ENCODE data around the gene RAD51B.

RAD51B gene

DNA sequence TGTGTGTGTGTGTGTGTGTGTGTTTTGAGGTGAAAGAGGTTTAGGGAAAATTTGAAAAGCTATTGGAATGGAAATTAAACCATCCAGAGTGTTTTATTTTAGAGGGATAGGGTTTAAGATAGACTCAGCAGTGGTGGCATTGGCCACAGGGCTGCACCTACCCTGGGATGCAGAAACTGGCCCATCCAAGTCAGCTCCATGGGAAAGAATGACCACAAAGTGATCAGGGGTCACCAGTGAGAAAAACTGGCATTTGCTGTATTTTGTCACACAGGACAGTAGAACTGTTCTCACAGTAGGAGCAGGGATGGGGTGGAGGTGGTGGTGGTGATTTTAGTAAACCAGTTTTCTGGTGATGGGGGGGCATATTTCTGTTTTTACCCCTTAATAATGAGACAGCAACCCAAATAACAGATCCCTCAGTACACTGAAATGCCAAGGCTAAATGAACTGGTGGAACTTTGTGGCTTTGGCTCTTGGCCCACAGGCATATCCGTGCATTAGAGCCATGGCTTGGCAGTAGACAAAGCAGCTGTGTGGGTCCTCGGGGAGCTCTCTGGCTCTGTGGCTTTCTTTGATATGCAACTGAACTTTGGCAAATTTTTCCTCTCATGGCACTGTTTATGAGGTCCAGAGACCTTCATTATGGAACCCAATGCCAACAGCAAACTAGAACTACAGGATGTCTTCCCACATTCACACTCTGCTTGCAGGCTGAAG, 625.0 kb downstream of the RAD51B start:
- DNase-seq (ENCODE audit: low read depth) = no peak

DNA sequence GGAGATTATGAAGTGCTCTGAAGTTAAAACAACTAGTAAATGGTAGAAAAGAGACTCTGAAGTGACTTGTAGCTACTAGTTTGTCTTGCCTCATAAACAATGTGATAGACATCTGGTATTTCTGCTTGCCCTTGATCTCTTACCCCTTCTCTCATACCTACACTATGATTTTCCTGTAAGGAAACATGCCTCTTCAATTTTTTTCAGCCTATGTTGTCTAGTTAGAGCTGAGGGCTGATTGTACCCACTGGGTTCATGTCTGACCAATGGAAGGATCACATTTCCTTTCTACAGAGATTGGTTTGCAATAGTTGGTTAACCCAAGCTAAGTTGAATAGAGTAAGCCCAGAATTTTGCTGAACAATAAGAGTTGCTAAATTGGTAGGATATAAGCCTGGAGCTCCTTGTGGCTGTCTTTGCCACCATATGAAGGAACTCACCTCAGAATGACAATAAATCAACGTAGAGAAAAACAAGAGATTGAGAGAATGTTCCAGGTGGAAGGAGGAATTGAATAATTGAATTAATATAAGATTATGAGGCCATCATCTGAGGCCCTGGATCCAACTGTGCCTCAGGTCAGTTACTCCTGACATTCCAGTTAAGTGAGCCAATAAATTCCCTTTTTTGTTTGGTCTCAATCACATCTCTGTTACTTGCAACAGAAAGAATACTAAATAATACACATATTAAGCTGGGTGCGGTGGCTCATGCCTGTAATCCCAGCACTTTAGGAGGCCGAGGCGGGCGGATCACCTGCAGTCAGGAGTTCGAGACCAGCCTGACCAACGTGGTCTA, 626.9 kb downstream of the RAD51B start:
- no peak for DNase-seq (ENCODE audit: low read depth)

DNA sequence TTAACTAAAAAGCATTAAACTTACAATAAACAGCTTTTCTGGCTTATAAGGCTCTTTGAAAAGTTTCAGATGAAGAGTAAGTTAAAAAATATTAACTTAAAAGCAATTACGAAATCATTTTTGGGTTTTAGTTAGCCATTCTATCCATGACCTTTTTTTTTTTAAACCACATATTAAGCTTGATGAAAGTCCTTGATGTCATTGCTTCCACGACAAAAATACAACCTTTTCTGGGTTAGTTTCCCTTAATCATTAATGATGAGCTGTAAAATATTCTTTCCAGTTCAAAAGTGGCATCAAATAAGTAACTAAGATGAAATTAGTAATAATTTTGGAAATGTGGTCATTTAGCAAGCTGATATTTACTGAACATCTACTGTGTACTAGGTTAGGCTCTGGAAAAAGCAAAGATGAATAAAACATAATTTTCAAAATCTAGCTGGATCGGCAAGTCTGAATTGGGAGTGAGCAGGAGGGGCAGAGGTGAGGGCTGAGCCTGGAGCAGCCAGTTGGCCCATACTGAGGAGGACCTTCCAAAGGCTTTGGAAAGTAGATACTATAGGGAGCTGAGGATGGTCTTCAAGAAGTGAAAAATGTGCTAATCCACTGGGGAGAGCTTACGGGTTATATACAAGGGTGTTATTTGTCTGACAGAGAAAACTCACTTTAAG, 628.1 kb downstream of the RAD51B start:
- no peak for DNase-seq (ENCODE audit: low read depth)

DNA sequence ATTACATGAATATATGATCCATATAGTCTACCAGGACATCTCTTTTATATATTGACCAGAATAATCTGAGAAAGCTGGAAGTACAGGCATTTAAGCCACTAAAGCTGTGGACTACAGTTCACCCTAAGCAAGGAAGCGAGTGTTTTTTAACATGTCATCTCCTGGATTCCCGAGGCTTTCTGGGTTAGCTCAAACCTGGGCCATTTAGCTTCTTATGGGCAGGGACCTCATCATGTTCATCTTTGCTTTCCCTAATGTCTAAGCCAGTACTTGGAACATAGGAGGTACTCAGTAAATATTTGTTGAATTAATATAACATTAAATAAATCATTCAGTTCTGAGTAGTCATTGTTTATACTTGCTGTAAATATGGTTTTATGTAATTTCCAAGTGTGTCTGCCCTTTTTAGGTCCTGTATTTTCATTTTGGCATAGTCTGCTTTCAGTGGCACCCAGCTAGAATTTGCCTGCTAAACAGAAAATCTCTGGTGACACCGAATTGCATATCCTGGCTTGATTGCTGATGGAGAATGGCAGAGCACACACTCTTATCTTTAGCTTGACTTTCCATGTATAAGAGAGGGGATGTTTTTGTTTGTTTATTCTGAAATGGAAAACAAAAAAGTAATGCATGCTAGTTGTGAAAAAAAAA, 628.8 kb downstream of the RAD51B start:
- no peak for DNase-seq (ENCODE audit: low read depth)

GRCh38 chr14:68449561-68450181, 630.1 kb downstream of the RAD51B start:
- DNase-seq (ENCODE audit: low read depth) = no peak

GRCh38 chr14:68450391-68451120, 631.0 kb downstream of the RAD51B start:
- no peak for DNase-seq (ENCODE audit: low read depth)

GRCh38 chr14:68451696-68452373, 632.3 kb downstream of the RAD51B start:
- no peak for DNase-seq (ENCODE audit: low read depth)

DNA sequence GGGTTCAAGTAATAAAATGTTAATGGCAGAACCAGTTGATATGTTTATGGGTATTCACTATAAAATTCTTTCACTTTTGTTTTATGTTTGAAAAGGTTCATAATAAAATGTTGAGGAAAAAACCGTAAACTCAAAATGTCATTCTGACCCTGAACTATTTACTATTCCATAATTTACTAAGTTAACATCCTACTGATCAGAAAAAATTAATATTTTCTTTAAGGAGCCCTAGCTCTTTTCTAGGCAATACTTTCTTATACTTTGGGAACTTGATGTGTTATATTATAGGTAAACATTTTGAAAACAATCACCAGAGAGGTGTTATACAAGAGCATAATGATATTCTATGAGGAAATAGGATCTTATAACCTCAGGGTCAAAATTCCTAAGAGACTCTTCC, 638.7 kb downstream of the RAD51B start:
- DNase-seq (ENCODE audit: low read depth) = no peak

DNA sequence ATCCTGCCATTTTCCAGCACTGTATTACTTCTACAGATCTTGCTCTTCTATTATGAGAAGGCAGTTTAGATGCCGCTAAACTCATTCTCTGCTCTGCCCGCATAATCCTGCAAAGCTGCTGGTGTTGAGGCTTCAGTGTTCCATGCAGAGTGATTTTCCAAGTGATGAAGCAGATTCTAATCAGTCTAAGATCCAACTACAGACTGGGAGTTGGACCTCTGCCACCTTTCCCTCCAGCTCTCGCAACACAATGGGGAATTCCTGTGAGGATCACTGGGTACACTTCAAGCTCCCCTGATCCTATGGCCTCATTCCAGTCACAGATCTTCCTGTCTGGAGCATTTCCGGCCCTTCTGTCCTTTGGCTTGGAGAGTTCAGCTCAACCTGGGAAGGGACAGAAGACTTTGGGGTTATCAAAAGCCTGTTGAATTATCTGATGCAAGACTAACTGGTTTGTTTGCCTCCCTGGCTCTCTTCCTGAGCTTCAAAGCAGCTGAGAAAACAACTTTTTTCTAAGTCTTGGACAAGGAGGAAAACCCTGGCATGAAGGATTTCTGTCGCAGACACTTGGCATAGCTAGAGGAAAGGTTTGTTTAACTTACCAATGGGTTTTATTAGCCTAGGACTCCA, 639.4 kb downstream of the RAD51B start:
- no peak for DNase-seq (ENCODE audit: low read depth)

- DNase-seq (ENCODE audit: low read depth) = no peak
Observed at GRCh38 chr14:68459480-68460136, 640.0 kb downstream of the RAD51B start.

DNA sequence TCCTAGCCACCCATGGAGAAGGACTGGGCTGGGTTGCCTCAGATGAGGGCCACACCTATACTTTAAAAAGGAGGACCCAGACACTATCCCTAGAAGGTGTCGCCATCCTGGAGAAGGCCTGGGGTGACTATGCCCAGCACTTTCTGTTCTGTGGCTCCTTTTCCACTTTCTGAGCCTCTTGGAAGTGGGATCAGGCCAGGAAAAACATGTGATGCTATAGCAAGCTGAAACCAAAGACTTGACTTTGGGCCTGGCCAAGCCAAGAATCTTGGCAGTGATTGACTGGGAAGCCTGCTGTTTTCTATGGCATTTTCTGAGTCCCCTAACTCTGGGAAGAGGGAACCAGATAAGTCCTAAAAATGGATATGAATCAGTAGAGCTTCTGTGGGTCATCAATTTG, 641.0 kb downstream of the RAD51B start:
- DNase-seq (ENCODE audit: low read depth) = no peak

GRCh38 chr14:68461086-68461485, 641.5 kb downstream of the RAD51B start:
- DNase-seq (ENCODE audit: low read depth) = no peak

- no peak for DNase-seq (ENCODE audit: low read depth)
Observed at GRCh38 chr14:68462683-68463082, 643.1 kb downstream of the RAD51B start.

DNA sequence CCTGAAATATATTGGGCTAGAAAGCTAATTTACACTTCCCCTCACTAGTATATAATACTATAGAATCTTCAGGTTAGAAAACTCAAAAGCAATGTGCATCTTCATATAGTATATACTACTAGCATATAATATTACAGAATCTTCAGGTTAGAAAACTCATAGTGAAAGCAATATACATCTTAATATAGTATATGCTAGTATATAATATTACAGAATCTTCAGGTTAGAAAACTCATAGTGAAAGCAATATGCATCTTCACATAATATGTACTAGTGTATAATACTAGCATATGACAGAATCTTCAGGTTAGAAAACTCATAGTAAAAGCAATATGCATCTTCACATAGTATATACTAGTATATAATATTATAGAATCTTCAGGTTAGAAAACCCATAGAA, 643.7 kb downstream of the RAD51B start:
- no peak for DNase-seq (ENCODE audit: low read depth)

DNA sequence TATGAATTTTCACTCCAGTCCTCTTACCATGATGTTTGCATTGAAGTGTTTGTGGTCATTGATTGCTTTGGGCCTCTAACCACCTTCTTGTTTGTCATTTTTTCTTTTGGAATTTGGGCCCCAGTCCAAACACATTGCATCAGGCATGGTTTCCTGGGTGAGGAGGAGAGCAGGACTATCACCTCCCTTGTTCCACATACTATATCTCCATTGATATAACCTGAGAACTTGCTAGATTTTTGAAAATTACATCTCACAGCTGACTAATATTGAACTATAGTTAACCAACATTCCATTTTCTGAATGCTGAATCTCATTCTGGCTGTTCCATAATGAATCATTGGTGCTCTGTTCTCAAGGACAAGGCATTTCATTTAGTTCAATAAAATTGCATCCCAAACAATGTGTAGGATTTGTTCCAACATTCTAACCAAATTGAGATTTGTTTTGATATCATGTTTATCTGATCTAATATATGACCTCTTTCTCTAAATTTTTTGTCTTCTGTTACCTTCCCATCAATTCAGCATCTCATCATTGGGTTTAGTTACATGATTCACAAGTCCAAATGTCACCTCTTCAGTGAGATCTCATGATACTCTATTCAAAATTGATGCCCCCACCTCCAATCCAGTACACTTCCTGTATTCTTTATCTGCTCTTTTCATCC, 644.3 kb downstream of the RAD51B start:
- no peak for DNase-seq (ENCODE audit: low read depth)

DNA sequence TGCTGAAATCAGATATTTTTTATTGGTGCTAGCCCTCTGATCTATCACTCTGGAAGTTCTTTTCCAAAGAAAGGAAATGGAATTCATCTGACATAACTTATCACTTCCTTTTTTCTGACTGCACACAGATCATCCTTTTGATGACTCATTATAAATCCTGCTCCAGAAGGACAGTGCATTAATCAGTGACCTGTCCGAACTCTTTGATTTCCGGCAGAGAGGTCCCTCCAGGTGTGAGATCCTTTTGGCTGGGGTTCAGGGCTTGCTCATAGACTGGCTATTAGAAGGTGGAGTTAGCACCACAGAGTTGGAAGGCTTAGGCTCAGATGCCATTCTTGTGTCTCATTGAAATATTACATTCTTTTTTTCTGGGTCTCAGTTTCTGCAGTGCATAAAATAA, 645.1 kb downstream of the RAD51B start:
- no peak for DNase-seq (ENCODE audit: low read depth)

DNA sequence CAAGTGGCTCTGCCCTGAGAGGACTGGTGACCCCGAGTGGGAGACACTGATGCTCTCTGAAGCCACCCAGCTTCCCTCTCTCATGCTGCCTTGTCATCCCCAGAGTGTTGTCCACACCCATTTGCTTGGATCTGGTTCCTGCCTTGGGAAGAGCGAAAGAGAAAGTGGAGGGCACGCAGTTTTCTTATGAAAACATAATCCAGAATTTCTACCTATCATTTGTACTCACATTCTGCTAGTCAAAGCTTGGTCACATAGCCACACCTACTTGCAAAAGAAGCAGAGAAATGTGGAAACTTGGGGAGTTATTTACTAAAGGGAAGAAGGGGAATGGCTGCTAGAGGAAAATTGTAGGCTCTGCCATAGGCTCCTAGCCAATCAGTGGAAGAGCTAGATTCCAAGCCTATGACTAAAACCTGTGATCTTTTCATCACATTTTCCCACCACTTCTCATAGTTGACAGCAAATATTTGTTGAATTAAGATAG, 647.0 kb downstream of the RAD51B start:
- DNase-seq (ENCODE audit: low read depth) = no peak

- no peak for DNase-seq (ENCODE audit: low read depth)
Observed at GRCh38 chr14:68467425-68467824, 647.8 kb downstream of the RAD51B start.
